ENCODE data around the gene CORO1C. TPM values are rescaled to one million over a fixed set of nuclear protein-coding genes. Genes with fewer than 3 reads are reported as not detected.

The CORO1C gene
- total and polyA plus RNA-seq, 9 of the 15 experiments (the other 6 are each of a cell fraction or from before 2014, with no cell fraction given) = 55.2 to 280 (median 150) TPM

DNA sequence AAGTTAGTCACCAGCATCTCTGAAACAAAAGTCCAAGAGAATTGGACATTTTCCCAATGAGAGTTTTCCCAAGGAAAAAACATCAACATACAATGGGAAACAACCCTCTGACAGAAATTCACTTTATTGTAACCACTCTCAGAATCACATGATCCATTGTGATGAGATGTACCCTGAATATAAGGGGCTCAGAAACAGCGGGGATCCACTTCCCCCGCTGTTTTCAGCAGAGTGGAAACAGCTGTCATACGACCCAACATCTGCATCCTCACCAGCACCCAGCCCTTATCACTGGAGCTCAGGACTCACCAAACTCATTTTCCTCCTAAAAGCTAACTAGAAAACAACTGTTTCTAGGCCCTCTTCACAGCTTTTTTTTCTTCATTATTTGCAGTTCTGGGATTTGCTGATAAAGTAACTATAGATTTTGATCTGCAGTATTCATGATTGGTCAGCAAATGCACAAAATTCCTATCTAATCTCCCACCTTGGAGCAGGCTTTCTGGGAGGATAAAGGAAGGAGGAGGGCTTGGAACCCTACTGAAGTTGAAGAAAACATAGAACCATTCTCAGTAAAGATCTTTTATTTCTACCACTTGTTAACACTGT is 31.3 kb downstream of the CORO1C start (continued):
- TF ChIP-seq, protein P1, sequence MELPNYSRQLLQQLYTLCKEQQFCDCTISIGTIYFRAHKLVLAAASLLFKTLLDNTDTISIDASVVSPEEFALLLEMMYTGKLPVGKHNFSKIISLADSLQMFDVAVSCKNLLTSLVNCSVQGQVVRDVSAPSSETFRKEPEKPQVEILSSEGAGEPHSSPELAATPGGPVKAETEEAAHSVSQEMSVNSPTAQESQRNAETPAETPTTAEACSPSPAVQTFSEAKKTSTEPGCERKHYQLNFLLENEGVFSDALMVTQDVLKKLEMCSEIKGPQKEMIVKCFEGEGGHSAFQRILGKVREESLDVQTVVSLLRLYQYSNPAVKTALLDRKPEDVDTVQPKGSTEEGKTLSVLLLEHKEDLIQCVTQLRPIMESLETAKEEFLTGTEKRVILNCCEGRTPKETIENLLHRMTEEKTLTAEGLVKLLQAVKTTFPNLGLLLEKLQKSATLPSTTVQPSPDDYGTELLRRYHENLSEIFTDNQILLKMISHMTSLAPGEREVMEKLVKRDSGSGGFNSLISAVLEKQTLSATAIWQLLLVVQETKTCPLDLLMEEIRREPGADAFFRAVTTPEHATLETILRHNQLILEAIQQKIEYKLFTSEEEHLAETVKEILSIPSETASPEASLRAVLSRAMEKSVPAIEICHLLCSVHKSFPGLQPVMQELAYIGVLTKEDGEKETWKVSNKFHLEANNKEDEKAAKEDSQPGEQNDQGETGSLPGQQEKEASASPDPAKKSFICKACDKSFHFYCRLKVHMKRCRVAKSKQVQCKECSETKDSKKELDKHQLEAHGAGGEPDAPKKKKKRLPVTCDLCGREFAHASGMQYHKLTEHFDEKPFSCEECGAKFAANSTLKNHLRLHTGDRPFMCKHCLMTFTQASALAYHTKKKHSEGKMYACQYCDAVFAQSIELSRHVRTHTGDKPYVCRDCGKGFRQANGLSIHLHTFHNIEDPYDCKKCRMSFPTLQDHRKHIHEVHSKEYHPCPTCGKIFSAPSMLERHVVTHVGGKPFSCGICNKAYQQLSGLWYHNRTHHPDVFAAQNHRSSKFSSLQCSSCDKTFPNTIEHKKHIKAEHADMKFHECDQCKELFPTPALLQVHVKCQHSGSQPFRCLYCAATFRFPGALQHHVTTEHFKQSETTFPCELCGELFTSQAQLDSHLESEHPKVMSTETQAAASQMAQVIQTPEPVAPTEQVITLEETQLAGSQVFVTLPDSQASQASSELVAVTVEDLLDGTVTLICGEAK (IDR thresholded peaks at IDR 0.05) = peak; percentile 37; the same call in 1 of the 2 replicates
- TF ChIP-seq, protein P1 (CRISPR knock-in tag; IDR thresholded peaks at IDR 0.05) = no peak
- no peak for TF ChIP-seq MED1 (CRISPR knock-in tag; IDR thresholded peaks at IDR 0.05; ENCODE audit: borderline replicate concordance)
- no peak for TF ChIP-seq POLR3A (IDR thresholded peaks at IDR 0.05; ENCODE audit: borderline replicate concordance, extremely low read depth, insufficient read depth, insufficient read length)
- no peak for TF ChIP-seq POLR3G (IDR thresholded peaks at IDR 0.05; ENCODE audit: extremely low read depth, insufficient read length, insufficient replicate concordance)
- TF ChIP-seq BRD9 (IDR thresholded peaks at IDR 0.05; ENCODE audit: low read depth, partially characterized antibody) = peak; percentile 31
- TF ChIP-seq, protein P2, sequence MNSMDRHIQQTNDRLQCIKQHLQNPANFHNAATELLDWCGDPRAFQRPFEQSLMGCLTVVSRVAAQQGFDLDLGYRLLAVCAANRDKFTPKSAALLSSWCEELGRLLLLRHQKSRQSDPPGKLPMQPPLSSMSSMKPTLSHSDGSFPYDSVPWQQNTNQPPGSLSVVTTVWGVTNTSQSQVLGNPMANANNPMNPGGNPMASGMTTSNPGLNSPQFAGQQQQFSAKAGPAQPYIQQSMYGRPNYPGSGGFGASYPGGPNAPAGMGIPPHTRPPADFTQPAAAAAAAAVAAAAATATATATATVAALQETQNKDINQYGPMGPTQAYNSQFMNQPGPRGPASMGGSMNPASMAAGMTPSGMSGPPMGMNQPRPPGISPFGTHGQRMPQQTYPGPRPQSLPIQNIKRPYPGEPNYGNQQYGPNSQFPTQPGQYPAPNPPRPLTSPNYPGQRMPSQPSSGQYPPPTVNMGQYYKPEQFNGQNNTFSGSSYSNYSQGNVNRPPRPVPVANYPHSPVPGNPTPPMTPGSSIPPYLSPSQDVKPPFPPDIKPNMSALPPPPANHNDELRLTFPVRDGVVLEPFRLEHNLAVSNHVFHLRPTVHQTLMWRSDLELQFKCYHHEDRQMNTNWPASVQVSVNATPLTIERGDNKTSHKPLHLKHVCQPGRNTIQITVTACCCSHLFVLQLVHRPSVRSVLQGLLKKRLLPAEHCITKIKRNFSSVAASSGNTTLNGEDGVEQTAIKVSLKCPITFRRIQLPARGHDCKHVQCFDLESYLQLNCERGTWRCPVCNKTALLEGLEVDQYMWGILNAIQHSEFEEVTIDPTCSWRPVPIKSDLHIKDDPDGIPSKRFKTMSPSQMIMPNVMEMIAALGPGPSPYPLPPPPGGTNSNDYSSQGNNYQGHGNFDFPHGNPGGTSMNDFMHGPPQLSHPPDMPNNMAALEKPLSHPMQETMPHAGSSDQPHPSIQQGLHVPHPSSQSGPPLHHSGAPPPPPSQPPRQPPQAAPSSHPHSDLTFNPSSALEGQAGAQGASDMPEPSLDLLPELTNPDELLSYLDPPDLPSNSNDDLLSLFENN (IDR thresholded peaks at IDR 0.05; ENCODE audit: low read depth in 2 of 2, low read length in 2 of 2) = peak in 1 of 2 experiments; percentile 89; a peak in 2 of 4 replicates
- no peak for TF ChIP-seq U2AF1 (optimal IDR thresholded peaks at IDR 0.05; ENCODE audit: low read depth, low read length)
- TF ChIP-seq SNIP1 (IDR thresholded peaks at IDR 0.05; ENCODE audit: low read depth) = no peak
- TF ChIP-seq, protein P3, sequence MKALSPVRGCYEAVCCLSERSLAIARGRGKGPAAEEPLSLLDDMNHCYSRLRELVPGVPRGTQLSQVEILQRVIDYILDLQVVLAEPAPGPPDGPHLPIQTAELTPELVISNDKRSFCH (CRISPR knock-in tag; IDR thresholded peaks at IDR 0.05) = no peak
- TF ChIP-seq, protein P3 (tag; IDR thresholded peaks at IDR 0.05) = 0 out of 2 replicates have a peak, but pooled peaks have one; percentile 22
- TF ChIP-seq CXXC5 (CRISPR knock-in tag; IDR thresholded peaks at IDR 0.05) = peak; percentile 83
- TF ChIP-seq NR2C1 (IDR thresholded peaks at IDR 0.05) = no peak
- peak; percentile 72 for TF ChIP-seq NR2C1 (tag; IDR thresholded peaks at IDR 0.05)
